NB4 (cell line): ENCODE measurements around the gene AADACL2.

ENCODE experiments used
- DNase-seq: peaks from one replicate; pipeline ENCODE4 v3.0.0; 2010; ENCODE audit warnings: low read depth
- H3K4me3 ChIP-seq: one replicate; pipeline ENCODE4 v1.5.1; 2011; ENCODE audit warnings: mild to moderate bottlenecking, low read depth, low read length, moderate library complexity
- CTCF ChIP-seq: IDR thresholded peaks from one replicate; pipeline ENCODE4 v1.5.1; 2012; ENCODE audit warnings: low read depth, low read length
- MAX ChIP-seq: IDR thresholded peaks from 2 replicates; pipeline ENCODE4 v1.6.1; 2011; ENCODE audit warnings: low read depth, low read length
- MYC ChIP-seq: IDR thresholded peaks from 2 replicates; pipeline ENCODE4 v1.6.1; 2011; ENCODE audit warnings: low read depth, low read length
- POLR2A ChIP-seq: IDR thresholded peaks from 2 replicates; pipeline ENCODE4 v1.6.1; 2011; ENCODE audit warnings: mild to moderate bottlenecking; ENCODE audit not compliant: insufficient read length; ENCODE audit errors: extremely low read depth

AADACL2 gene

GRCh38 chr3:151724576-151725562 is 8.9 kb upstream of the AADACL2 start:
- TF ChIP-seq MYC (no peak), CTCF (no peak), MAX (no peak), POLR2A (no peak)
- H3K4me3 ChIP-seq = no peak overlapping the region
- DNase-seq = no peak

GRCh38 chr3:151726016-151726415 is 7.7 kb upstream of the AADACL2 start:
- no peak for TF ChIP-seq CTCF
- TF ChIP-seq POLR2A = no peak
- TF ChIP-seq MAX = no peak
- no peak overlapping the region for H3K4me3 ChIP-seq
- no peak for DNase-seq

- no peak for TF ChIP-seq MAX
- TF ChIP-seq MYC = no peak
- TF ChIP-seq CTCF = no peak
- no peak for TF ChIP-seq POLR2A
- no peak overlapping the region for H3K4me3 ChIP-seq
- DNase-seq = no peak
These were observed 866 bp upstream of the AADACL2 start for GRCh38 chr3:151732861-151733260.

- DNase-seq = no peak
- TF ChIP-seq MYC (no peak), MAX (no peak)
- H3K4me3 ChIP-seq = no peak overlapping the region
These were observed 6.9 kb downstream of the AADACL2 start for GRCh38 chr3:151740581-151740980.

GRCh38 chr3:151743855-151744254 is 10.1 kb downstream of the AADACL2 start:
- DNase-seq = no peak

GRCh38 chr3:151750181-151750580 is 16.5 kb downstream of the AADACL2 start:
- DNase-seq = no peak
- TF ChIP-seq CTCF = no peak
- TF ChIP-seq MYC = no peak
- TF ChIP-seq POLR2A = no peak
- no peak for TF ChIP-seq MAX
- no peak overlapping the region for H3K4me3 ChIP-seq

More at GRCh38 chr3:151743855-151744254, 10.1 kb downstream of the AADACL2 start:
- TF ChIP-seq MYC (no peak), POLR2A (no peak)
- no peak overlapping the region for H3K4me3 ChIP-seq
